GM10248 (cell line): Measurements from ENCODE around the gene BRD8.
A peak's percentile ranks its signal among the peaks of the same experiment; 100 is the strongest.
"Not testable (repeated sequence)": the region's sequence is repeated elsewhere in the genome, so short reads cannot be mapped to it uniquely, and the experiment has no call there.

ENCODE experiments used
- CTCF ChIA-PET: fragments of 300-600 bp; sonication (Branson Sonifier 250); formaldehyde crosslinking; extraction: SDS; loops from one replicate; lab custom pipeline; 2021; ENCODE audit warnings: antibody characterized with exemption; lab: Yijun Ruan, JAX
- POLR2A ChIA-PET: fragments of 350-650 bp; sonication (Branson Sonifier 250); formaldehyde crosslinking; extraction: SDS; loops from one replicate; lab custom pipeline; 2020; ENCODE audit warnings: antibody characterized with exemption; lab: Yijun Ruan, JAX
- DNase-seq: peaks from one replicate; pipeline ENCODE4 v3.0.0; 2012; ENCODE audit errors: extremely low spot score
- TF ChIP-seq, protein P1 (sequence below): IDR thresholded peaks from 2 replicates; pipeline ENCODE4 v1.5.1; 2012; ENCODE audit warnings: mild to moderate bottlenecking, low read depth; ENCODE audit errors: extremely low read depth, missing control alignments, control extremely low read depth

Gene BRD8

DNA sequence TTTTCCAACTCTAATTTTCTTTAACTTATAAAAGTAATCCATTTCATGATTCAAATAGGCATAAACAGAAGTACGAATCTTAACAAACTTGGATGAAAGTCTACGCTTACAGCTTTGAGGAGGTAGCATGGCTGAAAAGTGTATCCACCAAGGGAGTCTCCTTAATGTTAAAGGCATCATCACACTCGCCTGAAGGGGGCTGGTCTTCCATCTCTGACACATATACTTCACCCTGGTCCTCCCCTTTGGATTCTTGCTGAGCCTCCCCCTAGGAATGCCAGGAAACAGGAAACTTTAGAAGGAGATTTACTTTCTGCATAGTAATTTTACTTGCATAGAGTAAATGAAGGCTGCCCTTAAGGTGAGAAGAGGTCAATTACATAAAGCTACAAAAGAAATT lies 28.9 kb downstream of the BRD8 start:
- no peak for DNase-seq
- ChIA-PET CTCF (interaction anchor here (0.9 to 3.0 kb wide), 7 partner anchors 9 to 111 kb away, joined by 3 to 13 read pairs (median 5); no protein-coding TSS in a partner anchor), POLR2A (no interaction called here)
- TF ChIP-seq, protein P1, sequence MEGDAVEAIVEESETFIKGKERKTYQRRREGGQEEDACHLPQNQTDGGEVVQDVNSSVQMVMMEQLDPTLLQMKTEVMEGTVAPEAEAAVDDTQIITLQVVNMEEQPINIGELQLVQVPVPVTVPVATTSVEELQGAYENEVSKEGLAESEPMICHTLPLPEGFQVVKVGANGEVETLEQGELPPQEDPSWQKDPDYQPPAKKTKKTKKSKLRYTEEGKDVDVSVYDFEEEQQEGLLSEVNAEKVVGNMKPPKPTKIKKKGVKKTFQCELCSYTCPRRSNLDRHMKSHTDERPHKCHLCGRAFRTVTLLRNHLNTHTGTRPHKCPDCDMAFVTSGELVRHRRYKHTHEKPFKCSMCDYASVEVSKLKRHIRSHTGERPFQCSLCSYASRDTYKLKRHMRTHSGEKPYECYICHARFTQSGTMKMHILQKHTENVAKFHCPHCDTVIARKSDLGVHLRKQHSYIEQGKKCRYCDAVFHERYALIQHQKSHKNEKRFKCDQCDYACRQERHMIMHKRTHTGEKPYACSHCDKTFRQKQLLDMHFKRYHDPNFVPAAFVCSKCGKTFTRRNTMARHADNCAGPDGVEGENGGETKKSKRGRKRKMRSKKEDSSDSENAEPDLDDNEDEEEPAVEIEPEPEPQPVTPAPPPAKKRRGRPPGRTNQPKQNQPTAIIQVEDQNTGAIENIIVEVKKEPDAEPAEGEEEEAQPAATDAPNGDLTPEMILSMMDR, result no peak

DNA sequence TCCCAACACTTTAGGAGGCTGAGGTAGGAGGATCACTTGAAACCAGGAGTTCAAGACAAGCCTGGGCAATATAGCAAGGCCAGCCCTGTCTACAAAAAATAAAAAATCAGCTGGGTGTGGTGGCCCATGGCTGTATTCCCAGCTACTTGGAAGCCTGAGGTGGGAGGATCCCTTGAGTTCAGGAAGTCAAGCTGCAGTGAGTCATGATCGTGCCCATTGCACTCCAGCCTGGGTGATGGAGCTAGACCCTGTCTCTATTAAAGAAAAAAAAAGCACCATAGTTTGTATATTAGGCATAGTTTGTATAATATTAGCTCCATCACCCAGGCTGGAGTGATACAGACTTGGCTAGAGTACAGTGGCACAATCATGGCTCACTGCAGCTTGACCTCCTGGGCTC lies 29.6 kb downstream of the BRD8 start:
- DNase-seq, result no peak
- ChIA-PET POLR2A (no interaction called here), CTCF (interaction anchor here (1.2 to 3.0 kb wide), 4 partner anchors 15 to 79 kb away, joined by 4 to 13 read pairs (median 6); no protein-coding TSS in a partner anchor)
- TF ChIP-seq, protein P1, result no peak

DNA sequence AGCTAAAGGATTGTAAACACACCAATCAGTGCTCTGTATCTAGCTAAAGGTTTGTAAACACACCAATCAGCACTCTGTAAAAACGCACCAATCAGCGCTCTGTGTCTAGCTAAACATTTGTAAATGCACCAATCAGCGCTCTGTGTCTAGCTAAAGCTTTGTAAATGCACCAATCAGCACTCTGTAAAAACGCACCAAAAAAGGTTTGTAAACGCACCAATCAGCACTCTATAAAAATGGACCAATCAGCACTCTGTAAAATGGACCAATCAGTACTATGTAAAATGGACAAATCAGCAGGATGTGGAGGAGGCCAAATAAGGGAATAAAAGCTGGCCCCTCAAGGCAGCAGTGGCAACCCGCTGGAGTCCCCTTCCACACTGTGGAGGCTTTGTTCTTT lies 34.9 kb downstream of the BRD8 start:
- DNase-seq, POLR2A ChIA-PET: not testable (repeated sequence)
- CTCF ChIA-PET, result interaction anchor here (0.6 to 1.2 kb wide), 5 partner anchors 66 to 483 kb away, joined by 3 to 4 read pairs (median 3); no protein-coding TSS in a partner anchor

DNA sequence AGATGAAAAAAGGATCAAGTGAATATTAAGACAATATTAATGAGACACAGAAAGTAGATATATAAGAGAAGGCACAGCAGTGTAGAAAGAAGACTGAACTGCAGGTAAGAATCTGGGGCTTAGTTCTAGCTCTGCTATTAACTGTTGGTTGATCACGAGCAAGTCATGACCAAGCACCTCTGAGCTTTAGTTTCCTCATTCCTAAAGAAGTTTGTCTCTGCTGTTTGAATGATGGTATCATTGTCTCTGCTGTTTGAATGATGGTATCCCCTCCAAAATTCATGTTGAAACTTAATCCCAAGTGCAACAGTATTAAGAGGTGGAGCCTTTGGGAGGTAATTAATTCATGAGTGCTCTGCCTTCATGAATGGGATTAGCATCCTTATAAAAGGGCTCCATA lies 36.7 kb downstream of the BRD8 start:
- TF ChIP-seq, protein P1, result no peak
- DNase-seq, result no peak
- POLR2A ChIA-PET, result no interaction called here
- CTCF ChIA-PET, result no interaction called here

DNA sequence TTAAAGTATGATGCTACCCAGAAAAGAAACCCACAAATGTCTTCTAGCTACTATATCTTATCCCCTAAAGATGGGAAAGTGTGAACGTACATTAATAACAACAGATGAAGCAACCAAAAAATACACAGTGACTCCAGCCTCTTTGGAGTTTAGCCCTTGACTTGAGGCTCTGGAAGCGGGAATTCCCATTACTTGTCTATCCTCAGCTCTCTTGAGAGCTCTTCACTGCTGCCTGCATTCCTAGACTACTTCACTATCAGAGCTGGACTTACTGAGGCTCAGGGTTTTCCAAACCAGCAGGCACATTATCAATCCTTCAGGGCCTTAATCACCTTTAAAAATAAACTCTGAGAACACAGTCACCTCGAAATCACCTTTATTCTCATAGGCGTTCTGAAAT lies 38.2 kb downstream of the BRD8 start:
- DNase-seq, result no peak
- POLR2A ChIA-PET, result no interaction called here
- CTCF ChIA-PET, result interaction anchor here (0.7 to 1.9 kb wide), 7 partner anchors 10 to 104 kb away, joined by 3 to 10 read pairs (median 5); no protein-coding TSS in a partner anchor
- TF ChIP-seq, protein P1, result no peak

DNA sequence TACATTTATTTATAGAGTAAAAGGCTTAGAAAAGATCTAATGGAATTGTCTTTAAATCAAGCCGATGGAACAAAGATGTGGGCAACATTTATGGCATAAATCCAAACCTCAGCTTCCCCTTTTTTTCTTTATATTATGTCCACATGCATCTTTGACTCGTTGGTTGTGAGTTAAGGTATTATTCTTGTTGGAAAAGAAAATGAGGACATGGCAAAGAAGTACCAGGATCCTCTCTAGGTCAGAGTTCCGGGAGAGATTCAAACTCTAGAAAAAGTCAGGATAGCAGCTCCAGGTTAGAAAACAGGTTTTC lies 38.7 kb downstream of the BRD8 start:
- CTCF ChIA-PET, result interaction anchor here (0.7 to 1.9 kb wide), 7 partner anchors 10 to 104 kb away, joined by 3 to 10 read pairs (median 5); no protein-coding TSS in a partner anchor
- POLR2A ChIA-PET, result no interaction called here
- no peak for DNase-seq
- TF ChIP-seq, protein P1, result no peak

DNA sequence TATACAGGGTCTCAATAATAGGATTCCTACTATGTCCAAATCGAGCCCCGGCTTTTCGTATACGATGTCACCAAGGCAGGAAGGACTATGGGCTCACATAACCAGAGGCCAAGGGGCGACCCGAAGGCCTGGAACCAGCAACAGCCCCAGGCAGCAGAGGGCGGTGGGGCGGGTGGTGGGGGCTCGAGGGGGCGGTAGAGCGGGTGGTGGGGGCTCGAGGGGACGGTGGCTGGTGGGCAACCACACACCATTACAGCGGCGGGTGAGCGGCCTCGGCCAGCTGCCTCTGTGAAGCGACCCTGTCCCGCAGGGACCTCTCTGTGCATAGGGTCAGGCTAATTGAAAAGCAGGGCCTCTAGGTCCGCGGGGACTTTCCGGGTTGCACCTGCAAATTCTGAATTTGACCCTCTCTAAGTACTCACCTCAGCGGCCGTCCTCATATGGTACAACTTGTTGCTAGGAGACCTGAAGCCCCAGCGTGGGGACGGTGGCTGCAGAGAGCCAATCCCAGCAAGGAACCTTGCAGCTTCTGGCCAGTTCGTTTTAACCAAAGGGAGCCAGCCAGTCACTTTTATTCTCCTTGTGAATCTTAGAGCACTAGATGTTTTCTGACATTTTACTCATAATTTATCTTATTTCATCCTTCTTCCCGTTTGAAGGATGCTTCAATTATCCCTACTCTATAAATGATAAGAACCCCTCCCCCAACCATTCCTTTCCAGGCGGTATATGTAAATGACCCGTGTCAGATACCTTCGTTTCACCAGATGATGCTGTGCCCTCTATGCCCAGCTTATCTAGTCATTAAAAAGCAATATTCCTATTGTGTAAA lies 39.3 kb downstream of the BRD8 start, which contains the start of gene NME5:
NME5 (minus strand) TSS at position 480 of the 832 bp plus-strand sequence. CDS start 648 bp downstream, outside the sequence.
- TF ChIP-seq, protein P1, result no peak
- ChIA-PET POLR2A (no interaction called here), CTCF (interaction anchor here (1.0 to 1.9 kb wide), 5 partner anchors 10 to 103 kb away, joined by 3 to 10 read pairs (median 5); no protein-coding TSS in a partner anchor)
- peak; percentile 73 for DNase-seq
